HepG2 (cell line): ENCODE measurements around the gene UBXN2A. TPM values are rescaled to one million over a fixed set of nuclear protein-coding genes. Genes with fewer than 3 reads are reported as not detected.

Experiments
- HDAC2 ChIP-seq: sonication (generic); formaldehyde crosslinking; IDR thresholded peaks from 2 replicates; pipeline ENCODE4 v1.4.0; 2020; ENCODE audit warnings: missing genetic modification reagents
- SNAI1 ChIP-seq: sonication (generic); formaldehyde crosslinking; IDR thresholded peaks from 2 replicates; pipeline ENCODE4 v1.5.0; 2020; ENCODE audit warnings: mild to moderate bottlenecking, missing genetic modification reagents, borderline replicate concordance
- SOX6 ChIP-seq, 2 experiments: fragments of 450-650 bp in 1 of 2; sonication (generic) in 1 of 2; formaldehyde crosslinking in 1 of 2; IDR thresholded peaks; 2 replicates each; pipeline versions ENCODE4 v1.4.0 to v1.6.1; 2017 to 2020; ENCODE audit warnings: antibody characterized with exemption in 1 of 2, mild to moderate bottlenecking in 1 of 2, missing genetic modification reagents in 1 of 2
- SP2 ChIP-seq: sonication (generic); formaldehyde crosslinking; IDR thresholded peaks from 2 replicates; pipeline ENCODE4 v1.5.1; 2020; ENCODE audit warnings: mild to moderate bottlenecking, missing genetic modification reagents
- TAF15 ChIP-seq: fragments of 200-400 bp; formaldehyde crosslinking; IDR thresholded peaks from one replicate; pipeline ENCODE4 v1.6.1; 2018; ENCODE audit warnings: mild to moderate bottlenecking, low read depth, low read length; ENCODE audit not compliant: poor library complexity, severe bottlenecking
- TOE1 ChIP-seq: sonication (generic); formaldehyde crosslinking; IDR thresholded peaks from 2 replicates; pipeline ENCODE4 v1.4.0; 2020; ENCODE audit warnings: mild to moderate bottlenecking, missing genetic modification reagents
- XBP1 ChIP-seq: sonication (generic); formaldehyde crosslinking; IDR thresholded peaks from 2 replicates; pipeline ENCODE4 v1.5.0; 2020; ENCODE audit warnings: missing genetic modification reagents
- ZBTB8A ChIP-seq: sonication (generic); formaldehyde crosslinking; IDR thresholded peaks from 2 replicates; pipeline ENCODE4 v1.4.0; 2020; ENCODE audit warnings: mild to moderate bottlenecking, low read depth, missing genetic modification reagents, borderline replicate concordance
- ZFY ChIP-seq: sonication (generic); formaldehyde crosslinking; IDR thresholded peaks from 2 replicates; pipeline ENCODE4 v1.4.0; 2020; ENCODE audit warnings: missing genetic modification reagents
- ZNF292 ChIP-seq: sonication (generic); formaldehyde crosslinking; IDR thresholded peaks from 2 replicates; pipeline ENCODE4 v1.8.1; 2022; ENCODE audit warnings: mild to moderate bottlenecking, low read depth, missing genetic modification reagents, borderline replicate concordance
- ZSCAN12 ChIP-seq: sonication (generic); formaldehyde crosslinking; IDR thresholded peaks from 2 replicates; pipeline ENCODE4 v1.9.0; 2021; ENCODE audit warnings: mild to moderate bottlenecking, missing genetic modification reagents
- polyA plus RNA-seq, 8 experiments: library from polyadenylated mRNA; depleted of rRNA in 3 of 8; stranded (reverse) in 7 of 8; unstranded in 1 of 8; fragments of >200 nt; fragmentation: Illumina TruSeq in 4 of 8; extraction: Trizol in 4 of 8; gene quantifications; 2 replicates each; pipeline versions ENCODE4 v1.2.1 to v1.2.3, GENCODE V29; 2011 to 2016; ENCODE audit warnings: low read depth in 4 of 8, missing spikeins in 1 of 8, mixed read lengths in 1 of 8; ENCODE audit not compliant: insufficient read depth in 1 of 8
- total RNA-seq, 5 experiments: library from RNA; depleted of rRNA; stranded (reverse); fragments of >200 nt; fragmentation: Illumina TruSeq; extraction: Trizol; gene quantifications; 2 replicates each; pipeline ENCODE4 v1.2.3, GENCODE V29; 2016; ENCODE audit warnings: low read depth in 1 of 5
- TF ChIP-seq, protein P1 (sequence below): sonication (generic); formaldehyde crosslinking; IDR thresholded peaks from 2 replicates; pipeline ENCODE4 v1.4.0; 2020; ENCODE audit warnings: mild to moderate bottlenecking, missing genetic modification reagents
- TF ChIP-seq, protein P2 (sequence below): sonication (generic); formaldehyde crosslinking; conservative IDR thresholded peaks from 2 replicates; pipeline ENCODE4 v1.4.0; 2020; ENCODE audit warnings: missing genetic modification reagents
- TF ChIP-seq, protein P3 (sequence below): sonication (generic); formaldehyde crosslinking; IDR thresholded peaks from 2 replicates; pipeline ENCODE4 v1.8.0; 2022; ENCODE audit warnings: missing genetic modification reagents, low read depth, mild to moderate bottlenecking, borderline replicate concordance
- TF ChIP-seq, protein P4 (sequence below): sonication (generic); formaldehyde crosslinking; IDR thresholded peaks from 2 replicates; pipeline ENCODE4 v1.5.0; 2020; ENCODE audit warnings: missing genetic modification reagents, mild to moderate bottlenecking, borderline replicate concordance
- TF ChIP-seq, protein P5 (sequence below): sonication (generic); formaldehyde crosslinking; IDR thresholded peaks from 2 replicates; pipeline ENCODE4 v1.4.0; 2020; ENCODE audit warnings: missing genetic modification reagents; ENCODE audit errors: not compliant biosample characterization

UBXN2A gene
- total and polyA plus RNA-seq, 2 of the 13 experiments (the other 11 are each of a cell fraction or from before 2014, with no cell fraction given), result 8.3 to 20.9 TPM

DNA sequence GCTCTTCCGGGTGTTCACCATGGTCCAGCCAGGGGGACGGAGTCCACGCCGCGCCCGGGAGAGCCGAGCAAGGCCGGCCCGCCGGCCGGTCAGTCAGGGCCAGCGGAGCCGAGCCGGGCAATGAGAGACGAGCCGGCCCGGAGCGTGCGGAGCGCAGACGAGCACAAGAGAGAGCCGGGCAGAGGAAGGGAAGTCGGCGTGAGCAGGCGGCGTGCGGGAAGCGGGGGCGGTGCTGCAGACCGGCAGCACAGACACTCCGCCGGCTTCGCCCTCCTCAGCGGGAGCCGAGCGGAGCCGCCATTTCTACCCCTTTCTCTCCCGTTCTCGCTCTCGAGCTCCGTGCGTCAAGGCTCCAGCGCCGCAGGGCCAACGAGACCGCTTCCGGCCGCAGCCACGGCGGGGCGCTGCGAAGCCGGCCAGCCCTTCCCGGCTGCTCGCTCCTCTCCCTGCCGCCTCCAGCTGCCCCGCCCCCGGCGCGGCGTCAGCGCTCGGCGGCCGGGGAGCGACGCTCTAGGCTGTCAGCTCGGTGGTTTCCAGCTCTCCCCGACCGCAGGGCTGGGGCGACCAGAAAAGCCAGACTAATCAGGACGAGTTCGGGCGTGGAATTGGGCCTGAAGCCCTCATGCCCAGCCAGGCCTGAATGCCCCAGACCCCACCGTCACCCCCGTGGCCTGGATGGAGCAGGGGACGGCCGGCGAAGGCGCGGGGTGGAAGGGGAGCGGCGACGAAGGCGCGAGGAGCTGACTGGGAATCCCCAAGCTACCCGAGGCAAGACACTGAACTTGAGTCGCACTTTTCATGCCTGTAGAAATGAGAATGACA, 13.3 kb upstream of the UBXN2A start, which contains the start of gene ATAD2B (continued):
- TF ChIP-seq, protein P1, sequence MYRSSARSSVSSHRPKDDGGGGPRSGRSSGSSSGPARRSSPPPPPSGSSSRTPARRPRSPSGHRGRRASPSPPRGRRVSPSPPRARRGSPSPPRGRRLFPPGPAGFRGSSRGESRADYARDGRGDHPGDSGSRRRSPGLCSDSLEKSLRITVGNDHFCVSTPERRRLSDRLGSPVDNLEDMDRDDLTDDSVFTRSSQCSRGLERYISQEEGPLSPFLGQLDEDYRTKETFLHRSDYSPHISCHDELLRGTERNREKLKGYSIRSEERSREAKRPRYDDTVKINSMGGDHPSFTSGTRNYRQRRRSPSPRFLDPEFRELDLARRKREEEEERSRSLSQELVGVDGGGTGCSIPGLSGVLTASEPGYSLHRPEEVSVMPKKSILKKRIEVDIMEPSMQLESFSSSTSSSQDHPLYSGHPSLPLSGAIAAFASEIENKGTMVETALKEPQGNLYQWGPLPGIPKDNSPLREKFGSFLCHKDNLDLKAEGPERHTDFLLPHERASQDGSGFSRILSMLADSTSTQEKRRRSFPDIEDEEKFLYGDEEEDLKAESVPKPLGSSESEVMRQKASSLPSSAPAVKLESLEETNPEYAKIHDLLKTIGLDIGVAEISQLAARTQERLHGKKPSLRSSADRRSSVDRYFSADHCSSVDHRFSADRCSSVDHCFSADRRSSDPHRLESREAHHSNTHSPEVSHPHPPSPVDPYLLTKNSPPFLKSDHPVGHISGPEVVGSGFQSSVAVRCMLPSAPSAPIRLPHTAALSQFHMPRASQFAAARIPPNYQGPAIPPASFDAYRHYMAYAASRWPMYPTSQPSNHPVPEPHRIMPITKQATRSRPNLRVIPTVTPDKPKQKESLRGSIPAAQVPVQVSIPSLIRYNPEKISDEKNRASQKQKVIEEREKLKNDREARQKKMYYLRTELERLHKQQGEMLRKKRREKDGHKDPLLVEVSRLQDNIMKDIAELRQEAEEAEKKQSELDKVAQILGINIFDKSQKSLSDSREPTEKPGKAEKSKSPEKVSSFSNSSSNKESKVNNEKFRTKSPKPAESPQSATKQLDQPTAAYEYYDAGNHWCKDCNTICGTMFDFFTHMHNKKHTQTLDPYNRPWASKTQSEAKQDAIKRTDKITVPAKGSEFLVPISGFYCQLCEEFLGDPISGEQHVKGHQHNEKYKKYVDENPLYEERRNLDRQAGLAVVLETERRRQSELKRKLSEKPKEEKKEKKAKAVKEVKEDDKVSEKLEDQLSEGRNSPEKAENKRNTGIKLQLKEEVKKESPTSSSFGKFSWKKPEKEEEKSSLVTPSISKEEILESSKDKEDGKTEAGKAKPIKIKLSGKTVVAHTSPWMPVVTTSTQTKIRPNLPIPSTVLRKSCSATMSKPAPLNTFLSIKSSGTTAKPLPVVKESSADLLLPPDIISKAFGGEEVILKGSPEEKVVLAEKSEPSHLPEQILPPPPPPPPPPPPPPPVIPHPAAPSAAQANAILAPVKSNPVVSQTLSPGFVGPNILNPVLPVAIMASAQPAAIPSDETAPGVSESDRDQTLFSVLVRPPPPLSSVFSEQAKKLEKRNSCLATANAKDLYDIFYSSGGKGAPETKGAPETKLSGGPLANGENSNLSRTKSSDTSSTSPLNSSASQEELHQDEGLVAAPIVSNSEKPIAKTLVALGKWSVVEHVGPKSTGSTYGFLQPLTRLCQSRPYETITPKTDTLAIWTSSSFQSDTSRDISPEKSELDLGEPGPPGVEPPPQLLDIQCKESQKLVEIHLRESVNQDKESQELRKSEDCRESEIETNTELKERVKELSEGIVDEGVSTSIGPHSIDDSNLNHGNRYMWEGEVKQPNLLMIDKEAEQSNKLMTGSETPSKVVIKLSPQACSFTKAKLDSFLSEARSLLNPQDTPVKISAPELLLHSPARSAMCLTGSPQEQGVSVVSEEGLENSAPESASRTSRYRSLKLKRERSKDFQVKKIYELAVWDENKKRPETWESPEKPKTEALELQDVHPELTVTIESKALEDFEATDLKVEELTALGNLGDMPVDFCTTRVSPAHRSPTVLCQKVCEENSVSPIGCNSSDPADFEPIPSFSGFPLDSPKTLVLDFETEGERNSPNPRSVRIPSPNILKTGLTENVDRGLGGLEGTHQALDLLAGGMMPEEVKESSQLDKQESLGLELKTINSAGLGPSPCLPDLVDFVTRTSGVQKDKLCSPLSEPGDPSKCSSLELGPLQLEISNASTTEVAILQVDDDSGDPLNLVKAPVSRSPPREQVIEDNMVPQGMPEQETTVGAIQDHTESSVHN, result peak; percentile 78
- TF ChIP-seq HDAC2, result peak; percentile 62
- no peak; the same call in 1 of the 2 replicates for TF ChIP-seq XBP1 (CRISPR knock-in tag)
- TF ChIP-seq, protein P2, sequence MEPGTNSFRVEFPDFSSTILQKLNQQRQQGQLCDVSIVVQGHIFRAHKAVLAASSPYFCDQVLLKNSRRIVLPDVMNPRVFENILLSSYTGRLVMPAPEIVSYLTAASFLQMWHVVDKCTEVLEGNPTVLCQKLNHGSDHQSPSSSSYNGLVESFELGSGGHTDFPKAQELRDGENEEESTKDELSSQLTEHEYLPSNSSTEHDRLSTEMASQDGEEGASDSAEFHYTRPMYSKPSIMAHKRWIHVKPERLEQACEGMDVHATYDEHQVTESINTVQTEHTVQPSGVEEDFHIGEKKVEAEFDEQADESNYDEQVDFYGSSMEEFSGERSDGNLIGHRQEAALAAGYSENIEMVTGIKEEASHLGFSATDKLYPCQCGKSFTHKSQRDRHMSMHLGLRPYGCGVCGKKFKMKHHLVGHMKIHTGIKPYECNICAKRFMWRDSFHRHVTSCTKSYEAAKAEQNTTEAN (CRISPR knock-in tag), result peak; percentile 79; the same call in 1 of the 2 replicates
- no peak for TF ChIP-seq TAF15
- peak; percentile 32; the same call in 1 of the 2 replicates for TF ChIP-seq TOE1 (CRISPR knock-in tag)
- TF ChIP-seq, protein P3, sequence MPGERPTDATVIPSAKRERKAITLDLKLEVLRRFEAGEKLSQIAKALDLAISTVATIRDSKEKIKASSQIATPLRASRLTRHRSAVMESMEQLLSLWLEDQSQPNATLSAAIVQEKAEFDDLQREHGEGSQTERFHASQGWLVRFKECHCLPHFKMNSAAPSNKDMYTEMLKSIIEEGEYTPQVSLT (CRISPR knock-in tag), result no peak
- TF ChIP-seq, protein P4, sequence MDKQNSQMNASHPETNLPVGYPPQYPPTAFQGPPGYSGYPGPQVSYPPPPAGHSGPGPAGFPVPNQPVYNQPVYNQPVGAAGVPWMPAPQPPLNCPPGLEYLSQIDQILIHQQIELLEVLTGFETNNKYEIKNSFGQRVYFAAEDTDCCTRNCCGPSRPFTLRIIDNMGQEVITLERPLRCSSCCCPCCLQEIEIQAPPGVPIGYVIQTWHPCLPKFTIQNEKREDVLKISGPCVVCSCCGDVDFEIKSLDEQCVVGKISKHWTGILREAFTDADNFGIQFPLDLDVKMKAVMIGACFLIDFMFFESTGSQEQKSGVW (CRISPR knock-in tag), result no peak
- no peak for TF ChIP-seq SOX6 (IDR thresholded peaks at IDR 0.05)
- TF ChIP-seq SOX6 (CRISPR knock-in tag; IDR thresholded peaks at IDR 0.05), result peak; percentile 76
- TF ChIP-seq, protein P5, sequence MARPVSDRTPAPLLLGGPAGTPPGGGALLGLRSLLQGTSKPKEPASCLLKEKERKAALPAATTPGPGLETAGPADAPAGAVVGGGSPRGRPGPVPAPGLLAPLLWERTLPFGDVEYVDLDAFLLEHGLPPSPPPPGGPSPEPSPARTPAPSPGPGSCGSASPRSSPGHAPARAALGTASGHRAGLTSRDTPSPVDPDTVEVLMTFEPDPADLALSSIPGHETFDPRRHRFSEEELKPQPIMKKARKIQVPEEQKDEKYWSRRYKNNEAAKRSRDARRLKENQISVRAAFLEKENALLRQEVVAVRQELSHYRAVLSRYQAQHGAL (CRISPR knock-in tag), result peak; percentile 93
- peak; percentile 92; the same call in 1 of the 2 replicates for TF ChIP-seq ZSCAN12
- peak; percentile 60 for TF ChIP-seq SP2 (CRISPR knock-in tag)
- peak; percentile 97 for TF ChIP-seq ZFY (CRISPR knock-in tag)
- TF ChIP-seq ZNF292, result peak; percentile 51; the same call in 1 of the 2 replicates
- no peak for TF ChIP-seq ZBTB8A (CRISPR knock-in tag)
- peak; percentile 99 for TF ChIP-seq SNAI1 (CRISPR knock-in tag)
